HepG2 (cell line): ENCODE data around the gene FAM163B. TPM values are rescaled to one million over a fixed set of nuclear protein-coding genes. Genes with fewer than 3 reads are reported as not detected.

Experiments
- ATAC-seq: fragments of 200-7000 bp; cut with Tn5 transposase; 3 replicates; pipeline ENCODE4 v1.9.1; 2020; ENCODE audit warnings: mild to moderate bottlenecking, moderate library complexity
- BruUV-seq: library from RNA; stranded (reverse); fragments of 400-500 nt; replicated peaks from 2 replicates; lab custom pipeline; 2021; lab: Mats Ljungman, UMichigan
- CTCF ChIA-PET: fragments of 300-600 bp; formaldehyde crosslinking; extraction: SDS; loops from one replicate; lab custom pipeline; 2021; ENCODE audit warnings: low total read pairs, inconsistent platforms, low intra/inter-chr PET ratio; lab: Yijun Ruan, JAX
- POLR2A ChIA-PET: fragments of 350-600 bp; sonication (Branson Sonifier 250); formaldehyde crosslinking; loops from one replicate; lab custom pipeline; 2020; ENCODE audit warnings: antibody characterized with exemption, inconsistent platforms; lab: Yijun Ruan, JAX
- DNase-seq: peaks from one replicate; pipeline ENCODE4 v3.0.0-alpha.2; 2015; ENCODE audit warnings: low spot score
- FAIRE-seq: peaks from 3 replicates; lab custom pipeline; 2011; peaks lifted over from hg19 to GRCh38; lab: Jason Lieb, UNC
- H2AFZ ChIP-seq: one replicate; pipeline ENCODE4 v1.6.1; 2011; ENCODE audit warnings: low read length, inconsistent platforms
- H3K27ac ChIP-seq: fragments of 300-600 bp; 3 replicates; pipeline ENCODE4 v1.8.0; 2011; ENCODE audit warnings: mixed run types, mild to moderate bottlenecking, mixed read lengths, low read length, inconsistent platforms; ENCODE audit not compliant: insufficient read depth; ENCODE audit errors: extremely low read length
- H3K27me3 ChIP-seq, 2 experiments: fragments of 200-600 bp in 1 of 2; 2 replicates in 1 of 2; 3 replicates in 1 of 2; pipeline versions ENCODE4 v1.6.0 to v1.8.0; 2011; ENCODE audit warnings: low read length in 2 of 2, mild to moderate bottlenecking in 2 of 2, moderate library complexity in 2 of 2, inconsistent platforms in 1 of 2; ENCODE audit not compliant: insufficient read depth in 2 of 2, control insufficient read depth in 1 of 2
- H3K36me3 ChIP-seq, 2 experiments: fragments of 200-600 bp in 1 of 2; replicated peaks in 1 of 2; 2 replicates in 1 of 2; 3 replicates in 1 of 2; pipeline versions ENCODE4 v1.5.1 to v1.8.0; 2011; ENCODE audit warnings: low read length in 2 of 2, inconsistent platforms in 1 of 2; ENCODE audit not compliant: insufficient read depth in 2 of 2, control insufficient read depth in 1 of 2
- H3K4me1 ChIP-seq: 2 replicates; pipeline ENCODE4 v1.5.1; 2012; ENCODE audit warnings: low read length, inconsistent platforms; ENCODE audit not compliant: insufficient read depth
- H3K4me2 ChIP-seq: 2 replicates; pipeline ENCODE4 v1.6.0; 2011; ENCODE audit warnings: low read depth, low read length, inconsistent platforms
- H3K4me3 ChIP-seq, 3 experiments: fragments of 200-600 bp in 1 of 3; sonication (generic), shearing (Covaris generic) in 1 of 3; replicated peaks in 1 of 3; 2 replicates each; pipeline ENCODE4 v1.5.1; 2011 to 2016; ENCODE audit warnings: low read length in 3 of 3, inconsistent platforms in 2 of 3, low read depth in 2 of 3, mild to moderate bottlenecking in 2 of 3, control low read depth in 1 of 3, mixed read lengths in 1 of 3; ENCODE audit not compliant: insufficient read depth in 1 of 3
- H3K79me2 ChIP-seq: one replicate; pipeline ENCODE4 v1.6.1; 2011; ENCODE audit warnings: low read length, inconsistent platforms; ENCODE audit not compliant: insufficient read depth
- H3K9ac ChIP-seq: 2 replicates; pipeline ENCODE4 v1.6.0; 2011; ENCODE audit warnings: mild to moderate bottlenecking, low read depth, low read length, inconsistent platforms; ENCODE audit not compliant: insufficient read depth
- H3K9me3 ChIP-seq: 2 replicates; pipeline ENCODE4 v1.5.1; 2012; ENCODE audit warnings: mild to moderate bottlenecking, low read length
- H4K20me1 ChIP-seq: 2 replicates; pipeline ENCODE4 v1.6.0; 2011; ENCODE audit warnings: inconsistent platforms, mild to moderate bottlenecking, low read length, moderate library complexity; ENCODE audit not compliant: insufficient read depth
- AGO2 ChIP-seq: fragments of 200-400 bp; formaldehyde crosslinking; optimal IDR thresholded peaks from 2 replicates; pipeline ENCODE3; 2017; ENCODE audit warnings: mild to moderate bottlenecking, low read depth, low read length, moderate library complexity
- AKAP8 ChIP-seq: sonication (generic); formaldehyde crosslinking; IDR thresholded peaks from 2 replicates; pipeline ENCODE4 v1.5.1; 2020; ENCODE audit warnings: mild to moderate bottlenecking, missing genetic modification reagents
- DNMT3B ChIP-seq: conservative IDR thresholded peaks from 2 replicates; pipeline ENCODE4 v1.6.1; 2016; ENCODE audit warnings: missing biosample characterization, control low read depth
- NCOA2 ChIP-seq: sonication (generic); formaldehyde crosslinking; IDR thresholded peaks from 2 replicates; pipeline ENCODE4 v1.8.0; 2022; ENCODE audit warnings: inconsistent platforms
- NFIB ChIP-seq: sonication (generic); formaldehyde crosslinking; IDR thresholded peaks from 2 replicates; pipeline ENCODE4 v1.9.0; 2021; ENCODE audit warnings: missing genetic modification reagents, mild to moderate bottlenecking, borderline replicate concordance
- NR2F1 ChIP-seq, 2 experiments: fragments of 450-650 bp in 1 of 2; formaldehyde crosslinking in 1 of 2; IDR thresholded peaks; 2 replicates each; pipeline versions ENCODE4 v1.5.0 to v1.6.1; 2016 to 2020; ENCODE audit warnings: mild to moderate bottlenecking in 1 of 2, missing compliant biosample characterization in 1 of 2, missing genetic modification reagents in 1 of 2, moderate library complexity in 1 of 2
- POLR2G ChIP-seq: fragments of 200-400 bp; formaldehyde crosslinking; IDR thresholded peaks from 2 replicates; pipeline ENCODE4 v1.6.1; 2018; ENCODE audit warnings: mild to moderate bottlenecking, low read depth, low read length, moderate library complexity
- SP4 ChIP-seq: sonication (generic); formaldehyde crosslinking; IDR thresholded peaks from 2 replicates; pipeline ENCODE4 v1.8.1; 2023; ENCODE audit warnings: mild to moderate bottlenecking, missing genetic modification reagents
- STAG1 ChIP-seq: sonication (generic); formaldehyde crosslinking; IDR thresholded peaks from 2 replicates; pipeline ENCODE4 v1.4.0; 2020; ENCODE audit warnings: missing genetic modification reagents
- ZBTB34 ChIP-seq: sonication (generic); formaldehyde crosslinking; IDR thresholded peaks from 2 replicates; pipeline ENCODE4 v1.8.0; 2022; ENCODE audit warnings: mild to moderate bottlenecking, missing genetic modification reagents
- ZNF589 ChIP-seq: sonication (generic); formaldehyde crosslinking; conservative IDR thresholded peaks from 2 replicates; pipeline ENCODE4 v1.8.0; 2022; ENCODE audit warnings: mild to moderate bottlenecking, moderate library complexity, missing genetic modification reagents
- ZNF75D ChIP-seq: sonication (generic); formaldehyde crosslinking; IDR thresholded peaks from 2 replicates; pipeline ENCODE4 v1.8.1; 2023; ENCODE audit warnings: missing genetic modification reagents, mild to moderate bottlenecking, borderline replicate concordance
- WGBS: methylation state at CpG from one replicate; pipeline ENCODE4 v1.1.6; 2017; ENCODE audit warnings: low lambda C conversion rate; 5-methylcytosine and 5-hydroxymethylcytosine counted together
- in situ Hi-C: cut with HindIII; loops from 2 replicates; pipeline ENCODE4 v1.10.0; 2017; ENCODE audit warnings: low pct_unique_long_range_greater_than_20kb; ENCODE audit not compliant: extremely low pct_ligation_motif_present
- intact Hi-C: fragments of 100-400 bp; cut with micrococcal nuclease; formaldehyde crosslinking; loops from one replicate; pipeline ENCODE4 v1.10.0; 2022; ENCODE audit not compliant: unreplicated experiment
- polyA plus RNA-seq, 8 experiments: library from polyadenylated mRNA; depleted of rRNA in 3 of 8; stranded (reverse) in 7 of 8; unstranded in 1 of 8; fragments of >200 nt; fragmentation: Illumina TruSeq in 4 of 8; extraction: Trizol in 4 of 8; gene quantifications; 2 replicates each; pipeline versions ENCODE4 v1.2.1 to v1.2.3, GENCODE V29; 2011 to 2016; ENCODE audit warnings: low read depth in 4 of 8, missing spikeins in 1 of 8, mixed read lengths in 1 of 8; ENCODE audit not compliant: insufficient read depth in 1 of 8
- total RNA-seq, 5 experiments: library from RNA; depleted of rRNA; stranded (reverse); fragments of >200 nt; fragmentation: Illumina TruSeq; extraction: Trizol; gene quantifications; 2 replicates each; pipeline ENCODE4 v1.2.3, GENCODE V29; 2016; ENCODE audit warnings: low read depth in 1 of 5
- TF ChIP-seq, protein P1 (sequence below): sonication (generic); formaldehyde crosslinking; IDR thresholded peaks from 2 replicates; pipeline ENCODE4 v1.4.0; 2020; ENCODE audit warnings: missing genetic modification reagents
- TF ChIP-seq, protein P2 (sequence below): sonication (generic); formaldehyde crosslinking; IDR thresholded peaks from 2 replicates; pipeline ENCODE4 v1.5.0; 2020; ENCODE audit warnings: mild to moderate bottlenecking, missing genetic modification reagents, moderate library complexity

FAM163B gene
- total and polyA plus RNA-seq, 2 of the 13 experiments (the other 11 are each of a cell fraction or from before 2014, with no cell fraction given): not detected

- intact Hi-C loops: no loop called here
- H3K79me2 ChIP-seq: no peaks in the 10 kb centered on the region
- H3K4me3 ChIP-seq: no peak overlapping the region
- peaks cover 1 to 18% of the 10 kb centered on the region in 2 experiments; a peak in 2 of 5 replicates for H3K27me3 ChIP-seq
- WGBS: 69% methylated on average over 19 of the region's 36 CpGs
- ChIA-PET POLR2A (no interaction called here), CTCF (no interaction called here)
- no peak overlapping the region for H3K9ac ChIP-seq
- no peak overlapping the region for H3K27ac ChIP-seq
- peaks cover 44% of the 10 kb centered on the region for H3K4me1 ChIP-seq
- DNase-seq (no peak), ATAC-seq (no peak), FAIRE-seq (no peak)
- H4K20me1 ChIP-seq: no peaks in the 10 kb centered on the region
- in situ Hi-C loops: no loop called here
- H3K36me3 ChIP-seq: no peaks in the 10 kb centered on the region
- H2AFZ ChIP-seq: no peak overlapping the region
- H3K4me2 ChIP-seq: no peak overlapping the region
- no peaks in the 10 kb centered on the region for H3K9me3 ChIP-seq
- BruUV-seq: no TSS peak
- TF ChIP-seq STAG1 (CRISPR knock-in tag) (peak; percentile 28), AGO2 (peak; percentile 54), NFIB (CRISPR knock-in tag) (peak; percentile 29; the same call in 1 of the 2 replicates), ZNF589 (0 out of 2 replicates have a peak, but pooled peaks have one; percentile 7), POLR2G (0 out of 2 replicates have a peak, but pooled peaks have one; percentile 13), ZNF75D (CRISPR knock-in tag) (no peak), AKAP8 (CRISPR knock-in tag) (0 out of 2 replicates have a peak, but pooled peaks have one; percentile 22), SP4 (no peak), DNMT3B (CRISPR knock-in tag) (no peak), NCOA2 (CRISPR knock-in tag) (no peak), NR2F1 (CRISPR knock-in tag; IDR thresholded peaks at IDR 0.05) (no peak), ZBTB34 (no peak)
- TF ChIP-seq, protein P1, sequence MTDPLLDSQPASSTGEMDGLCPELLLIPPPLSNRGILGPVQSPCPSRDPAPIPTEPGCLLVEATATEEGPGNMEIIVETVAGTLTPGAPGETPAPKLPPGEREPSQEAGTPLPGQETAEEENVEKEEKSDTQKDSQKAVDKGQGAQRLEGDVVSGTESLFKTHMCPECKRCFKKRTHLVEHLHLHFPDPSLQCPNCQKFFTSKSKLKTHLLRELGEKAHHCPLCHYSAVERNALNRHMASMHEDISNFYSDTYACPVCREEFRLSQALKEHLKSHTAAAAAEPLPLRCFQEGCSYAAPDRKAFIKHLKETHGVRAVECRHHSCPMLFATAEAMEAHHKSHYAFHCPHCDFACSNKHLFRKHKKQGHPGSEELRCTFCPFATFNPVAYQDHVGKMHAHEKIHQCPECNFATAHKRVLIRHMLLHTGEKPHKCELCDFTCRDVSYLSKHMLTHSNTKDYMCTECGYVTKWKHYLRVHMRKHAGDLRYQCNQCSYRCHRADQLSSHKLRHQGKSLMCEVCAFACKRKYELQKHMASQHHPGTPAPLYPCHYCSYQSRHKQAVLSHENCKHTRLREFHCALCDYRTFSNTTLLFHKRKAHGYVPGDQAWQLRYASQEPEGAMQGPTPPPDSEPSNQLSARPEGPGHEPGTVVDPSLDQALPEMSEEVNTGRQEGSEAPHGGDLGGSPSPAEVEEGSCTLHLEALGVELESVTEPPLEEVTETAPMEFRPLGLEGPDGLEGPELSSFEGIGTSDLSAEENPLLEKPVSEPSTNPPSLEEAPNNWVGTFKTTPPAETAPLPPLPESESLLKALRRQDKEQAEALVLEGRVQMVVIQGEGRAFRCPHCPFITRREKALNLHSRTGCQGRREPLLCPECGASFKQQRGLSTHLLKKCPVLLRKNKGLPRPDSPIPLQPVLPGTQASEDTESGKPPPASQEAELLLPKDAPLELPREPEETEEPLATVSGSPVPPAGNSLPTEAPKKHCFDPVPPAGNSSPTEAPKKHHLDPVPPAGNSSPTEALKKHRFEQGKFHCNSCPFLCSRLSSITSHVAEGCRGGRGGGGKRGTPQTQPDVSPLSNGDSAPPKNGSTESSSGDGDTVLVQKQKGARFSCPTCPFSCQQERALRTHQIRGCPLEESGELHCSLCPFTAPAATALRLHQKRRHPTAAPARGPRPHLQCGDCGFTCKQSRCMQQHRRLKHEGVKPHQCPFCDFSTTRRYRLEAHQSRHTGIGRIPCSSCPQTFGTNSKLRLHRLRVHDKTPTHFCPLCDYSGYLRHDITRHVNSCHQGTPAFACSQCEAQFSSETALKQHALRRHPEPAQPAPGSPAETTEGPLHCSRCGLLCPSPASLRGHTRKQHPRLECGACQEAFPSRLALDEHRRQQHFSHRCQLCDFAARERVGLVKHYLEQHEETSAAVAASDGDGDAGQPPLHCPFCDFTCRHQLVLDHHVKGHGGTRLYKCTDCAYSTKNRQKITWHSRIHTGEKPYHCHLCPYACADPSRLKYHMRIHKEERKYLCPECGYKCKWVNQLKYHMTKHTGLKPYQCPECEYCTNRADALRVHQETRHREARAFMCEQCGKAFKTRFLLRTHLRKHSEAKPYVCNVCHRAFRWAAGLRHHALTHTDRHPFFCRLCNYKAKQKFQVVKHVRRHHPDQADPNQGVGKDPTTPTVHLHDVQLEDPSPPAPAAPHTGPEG: no peak
- TF ChIP-seq, protein P2, sequence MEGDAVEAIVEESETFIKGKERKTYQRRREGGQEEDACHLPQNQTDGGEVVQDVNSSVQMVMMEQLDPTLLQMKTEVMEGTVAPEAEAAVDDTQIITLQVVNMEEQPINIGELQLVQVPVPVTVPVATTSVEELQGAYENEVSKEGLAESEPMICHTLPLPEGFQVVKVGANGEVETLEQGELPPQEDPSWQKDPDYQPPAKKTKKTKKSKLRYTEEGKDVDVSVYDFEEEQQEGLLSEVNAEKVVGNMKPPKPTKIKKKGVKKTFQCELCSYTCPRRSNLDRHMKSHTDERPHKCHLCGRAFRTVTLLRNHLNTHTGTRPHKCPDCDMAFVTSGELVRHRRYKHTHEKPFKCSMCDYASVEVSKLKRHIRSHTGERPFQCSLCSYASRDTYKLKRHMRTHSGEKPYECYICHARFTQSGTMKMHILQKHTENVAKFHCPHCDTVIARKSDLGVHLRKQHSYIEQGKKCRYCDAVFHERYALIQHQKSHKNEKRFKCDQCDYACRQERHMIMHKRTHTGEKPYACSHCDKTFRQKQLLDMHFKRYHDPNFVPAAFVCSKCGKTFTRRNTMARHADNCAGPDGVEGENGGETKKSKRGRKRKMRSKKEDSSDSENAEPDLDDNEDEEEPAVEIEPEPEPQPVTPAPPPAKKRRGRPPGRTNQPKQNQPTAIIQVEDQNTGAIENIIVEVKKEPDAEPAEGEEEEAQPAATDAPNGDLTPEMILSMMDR (CRISPR knock-in tag): peak; percentile 42
Observed at GRCh38 chr9:133656211-133657119, 47.3 kb upstream of the FAM163B start.
